HG03565 (cell line): Measurements from ENCODE around the gene SLCO4C1.
A peak's percentile ranks its signal among the peaks of the same experiment; 100 is the strongest.

Source experiments
- ATAC-seq: cut with Tn5 transposase; IDR thresholded peaks from one replicate; pipeline ENCODE4 v1.9.1; 2021; ENCODE audit warnings: mild to moderate bottlenecking, moderate library complexity; ENCODE audit not compliant: unreplicated experiment

The SLCO4C1 gene

DNA sequence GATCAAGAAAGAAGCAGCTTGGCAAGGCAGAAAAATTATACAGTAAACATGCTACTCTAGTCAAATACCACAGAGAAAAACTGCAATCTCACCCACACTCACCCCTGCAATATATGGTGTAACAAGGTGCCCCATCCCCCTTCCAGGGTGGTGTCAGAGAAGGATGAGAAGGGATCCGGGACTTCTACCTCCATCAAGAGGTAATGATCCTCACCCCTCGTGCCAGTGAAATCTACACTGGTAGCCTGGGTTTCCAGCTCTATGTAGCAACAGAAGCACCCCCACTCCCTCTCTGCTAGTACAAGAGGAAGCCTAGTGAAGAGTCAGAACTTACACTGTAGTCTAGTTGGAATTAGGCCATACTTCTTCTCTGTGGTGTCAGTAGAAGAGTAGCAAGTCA, 18.9 kb downstream of the SLCO4C1 start:
- ATAC-seq: no peak

DNA sequence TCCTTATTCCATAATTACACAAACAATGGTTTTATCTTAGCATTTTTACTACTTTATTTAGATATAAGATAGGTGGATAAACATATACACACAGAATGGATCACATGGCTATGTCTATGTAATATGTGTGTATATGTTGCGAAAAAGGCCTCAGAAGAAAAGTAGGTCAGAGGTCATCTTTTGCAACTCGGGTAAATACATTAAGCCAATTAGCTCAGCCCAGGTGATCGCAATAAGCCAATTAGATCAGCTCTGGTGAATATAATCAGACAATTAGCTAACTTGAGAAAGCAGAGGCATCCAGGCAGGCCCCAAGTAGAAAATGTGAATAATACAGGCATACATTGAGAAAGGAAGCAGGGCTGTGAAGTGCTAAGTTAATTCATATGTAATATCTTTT, 24.3 kb downstream of the SLCO4C1 start:
- no peak for ATAC-seq

DNA sequence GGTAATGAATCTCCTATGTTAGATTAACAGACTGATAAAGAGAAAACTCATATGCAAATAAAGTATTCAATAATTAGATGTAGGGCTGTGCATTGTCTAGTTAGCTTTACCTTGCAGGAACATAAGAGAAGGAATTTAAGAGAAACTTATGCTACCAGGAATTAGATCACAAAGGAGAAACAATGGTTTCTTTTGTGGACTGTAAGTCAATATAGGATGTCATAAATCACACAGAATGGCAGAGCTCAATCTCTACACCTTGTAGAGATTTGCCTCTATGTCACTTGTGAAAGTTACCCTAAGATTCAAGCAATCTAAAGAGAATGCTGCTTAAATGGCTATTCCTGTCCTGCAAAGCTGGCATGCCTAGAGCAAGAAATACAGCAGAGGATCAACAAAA, 26.0 kb downstream of the SLCO4C1 start:
- ATAC-seq: no peak

DNA sequence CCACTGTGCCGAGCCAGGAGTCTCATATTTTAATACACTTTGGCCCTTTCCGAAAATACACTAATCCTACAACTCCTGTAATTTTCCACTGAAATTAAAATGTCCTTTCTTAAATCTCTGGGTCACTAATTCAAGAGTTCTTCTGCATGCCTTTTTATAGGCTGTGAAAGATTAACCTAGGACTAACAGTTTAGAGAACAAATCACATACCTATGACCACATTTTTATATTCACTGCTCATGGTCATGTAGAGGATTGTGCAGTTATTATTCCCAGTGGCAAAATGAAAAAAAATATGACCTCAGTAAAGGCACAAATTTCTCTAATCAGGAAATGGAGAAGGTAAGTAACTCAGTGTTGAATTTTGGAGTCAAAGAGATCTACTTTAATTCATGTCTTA, 33.4 kb downstream of the SLCO4C1 start:
- ATAC-seq: no peak

DNA sequence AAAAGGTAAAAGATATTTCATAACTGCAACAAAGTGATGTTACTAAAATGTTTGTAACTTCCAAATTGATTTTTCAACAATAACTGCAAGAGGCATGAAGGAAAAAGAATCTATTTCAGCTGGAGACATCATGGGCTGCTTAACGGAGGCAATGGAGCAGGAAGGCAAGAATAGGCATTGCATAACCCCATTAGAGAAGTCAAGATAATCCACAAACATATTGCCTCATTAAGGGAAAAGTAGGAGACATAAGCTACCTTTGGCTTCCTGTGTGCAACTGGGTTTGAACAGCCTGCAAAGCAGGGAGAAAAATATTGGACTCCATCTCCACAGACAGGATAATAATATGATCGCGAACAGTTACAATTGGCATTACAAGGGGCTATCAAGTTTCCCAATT, 46.7 kb downstream of the SLCO4C1 start:
- no peak for ATAC-seq

DNA sequence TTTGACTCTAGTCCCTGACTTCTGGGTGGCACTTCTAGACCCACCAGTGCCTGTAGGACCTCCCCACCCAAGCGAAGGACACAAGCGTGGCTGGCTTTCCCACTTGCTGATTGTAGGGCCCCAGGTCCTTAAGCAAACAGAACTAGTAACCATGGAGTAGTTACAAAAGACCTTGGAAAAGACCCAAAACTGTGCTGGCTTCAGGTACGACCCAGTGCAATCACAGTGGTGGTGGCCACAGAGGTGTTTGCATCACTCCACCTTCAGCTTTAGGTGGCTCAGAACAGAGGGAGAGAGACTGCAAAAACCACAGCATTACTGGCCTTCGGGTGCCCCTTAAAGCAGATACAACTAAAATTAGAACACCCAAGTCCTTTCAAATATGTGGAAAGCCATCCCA, 52.9 kb downstream of the SLCO4C1 start:
- no peak for ATAC-seq

DNA sequence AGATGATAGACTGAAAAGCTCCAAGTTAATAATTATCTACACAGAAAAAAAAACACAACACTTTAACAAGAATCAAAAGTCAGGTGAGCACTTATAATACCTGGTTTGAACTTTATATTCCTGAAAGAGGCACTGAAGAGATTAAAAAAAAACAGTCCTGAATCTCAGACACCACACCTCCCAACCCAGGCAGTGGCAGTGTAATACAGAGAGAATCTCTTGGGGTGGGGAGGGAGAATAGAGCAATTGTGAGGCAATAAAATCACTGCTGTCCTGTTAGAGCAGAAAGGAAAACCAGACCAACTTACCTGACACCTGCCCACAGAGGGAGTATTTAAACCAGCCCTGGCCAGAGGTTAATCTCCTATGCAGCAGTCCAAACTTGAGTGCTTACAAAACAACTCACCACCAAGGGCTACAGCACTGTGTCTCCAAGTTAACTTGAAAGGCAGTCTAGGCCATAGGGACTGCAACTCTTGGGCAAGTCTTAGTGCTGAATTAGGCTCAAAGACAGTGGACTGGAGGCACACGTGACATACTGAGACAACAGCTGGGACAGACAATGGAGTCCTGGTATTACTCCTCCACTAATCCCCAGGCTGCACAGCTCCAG, 54.2 kb downstream of the SLCO4C1 start:
- no peak for ATAC-seq

DNA sequence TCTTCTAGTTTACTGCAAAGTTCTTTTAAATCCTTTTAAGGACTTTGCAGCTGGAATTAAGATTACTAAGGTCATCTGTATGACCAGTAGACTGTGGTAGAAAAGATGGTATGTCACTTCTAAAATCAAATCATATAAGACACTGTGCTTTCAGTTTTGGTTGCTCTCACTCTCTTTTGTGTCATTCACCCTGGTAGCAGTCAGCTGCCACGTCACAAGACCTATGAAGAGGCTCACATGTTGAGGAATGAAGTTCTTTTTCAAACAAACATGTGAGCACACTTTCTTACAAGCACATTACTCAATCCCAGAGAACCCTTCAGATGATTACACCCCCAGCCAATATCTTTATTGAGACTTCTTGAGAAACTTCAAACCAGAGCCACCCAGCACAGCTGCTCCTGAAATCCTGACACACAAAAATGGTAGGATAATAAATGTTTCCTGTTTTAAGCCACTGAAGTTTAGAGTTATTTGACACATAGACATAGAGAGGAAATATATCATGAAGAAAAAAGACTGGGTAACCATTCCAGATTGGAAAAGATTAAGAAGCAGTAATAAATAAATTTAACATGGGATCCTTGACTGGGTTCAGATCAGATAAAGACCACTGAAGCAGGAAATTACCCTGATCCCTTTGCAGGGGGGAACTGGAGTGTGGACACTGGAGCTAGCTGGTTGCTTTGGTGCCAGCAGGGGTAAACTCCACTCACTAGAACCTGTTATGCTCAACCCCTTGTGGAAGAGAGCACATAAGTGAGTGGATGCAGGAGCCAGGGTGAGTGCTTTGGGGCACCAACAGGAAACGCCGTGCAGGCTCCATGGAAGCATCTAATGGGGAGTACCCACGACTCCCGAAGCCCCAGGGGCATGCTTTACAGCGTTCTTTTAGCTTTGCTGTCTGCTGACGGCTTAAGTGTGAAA, 64.1 kb downstream of the SLCO4C1 start:
- ATAC-seq: peak; percentile 85

DNA sequence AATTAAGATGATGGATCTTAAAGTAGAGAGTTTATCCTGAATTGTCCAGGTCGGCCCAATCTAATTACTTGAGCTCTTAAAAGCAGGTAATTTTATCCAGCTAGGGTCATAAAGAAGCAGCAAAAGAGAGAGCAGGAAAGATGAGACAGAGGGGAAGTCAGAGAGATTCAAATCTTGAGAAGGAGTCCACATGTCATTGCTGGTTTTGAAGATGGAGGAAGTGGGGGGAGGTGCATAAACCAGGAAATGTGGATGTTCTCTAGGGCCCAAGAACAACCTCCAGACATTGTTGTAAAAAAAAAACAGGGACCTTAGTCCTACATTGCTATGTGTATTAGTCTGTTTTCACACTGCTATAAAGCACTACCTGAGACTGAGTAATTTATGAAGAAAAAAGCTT, 66.4 kb downstream of the SLCO4C1 start:
- ATAC-seq: no peak

DNA sequence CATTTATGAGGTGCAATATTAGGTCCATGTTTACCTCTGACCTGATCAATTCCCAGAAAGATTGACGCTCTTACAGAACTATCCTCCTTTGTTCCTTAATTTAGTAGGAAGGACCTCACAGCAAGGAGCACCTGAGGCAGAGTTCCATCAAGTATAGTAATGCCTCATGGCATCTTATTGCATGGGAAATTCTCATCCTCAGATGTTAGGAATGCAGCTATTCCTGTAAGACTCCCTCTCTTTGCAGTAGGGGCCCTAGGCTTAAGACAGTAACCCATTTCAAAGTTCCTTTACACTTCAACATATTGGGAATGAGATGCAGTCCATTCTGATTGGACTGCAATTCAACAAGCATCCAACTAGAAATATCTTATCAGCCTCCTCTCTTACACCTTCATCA, 69.8 kb downstream of the SLCO4C1 start:
- ATAC-seq: no peak

DNA sequence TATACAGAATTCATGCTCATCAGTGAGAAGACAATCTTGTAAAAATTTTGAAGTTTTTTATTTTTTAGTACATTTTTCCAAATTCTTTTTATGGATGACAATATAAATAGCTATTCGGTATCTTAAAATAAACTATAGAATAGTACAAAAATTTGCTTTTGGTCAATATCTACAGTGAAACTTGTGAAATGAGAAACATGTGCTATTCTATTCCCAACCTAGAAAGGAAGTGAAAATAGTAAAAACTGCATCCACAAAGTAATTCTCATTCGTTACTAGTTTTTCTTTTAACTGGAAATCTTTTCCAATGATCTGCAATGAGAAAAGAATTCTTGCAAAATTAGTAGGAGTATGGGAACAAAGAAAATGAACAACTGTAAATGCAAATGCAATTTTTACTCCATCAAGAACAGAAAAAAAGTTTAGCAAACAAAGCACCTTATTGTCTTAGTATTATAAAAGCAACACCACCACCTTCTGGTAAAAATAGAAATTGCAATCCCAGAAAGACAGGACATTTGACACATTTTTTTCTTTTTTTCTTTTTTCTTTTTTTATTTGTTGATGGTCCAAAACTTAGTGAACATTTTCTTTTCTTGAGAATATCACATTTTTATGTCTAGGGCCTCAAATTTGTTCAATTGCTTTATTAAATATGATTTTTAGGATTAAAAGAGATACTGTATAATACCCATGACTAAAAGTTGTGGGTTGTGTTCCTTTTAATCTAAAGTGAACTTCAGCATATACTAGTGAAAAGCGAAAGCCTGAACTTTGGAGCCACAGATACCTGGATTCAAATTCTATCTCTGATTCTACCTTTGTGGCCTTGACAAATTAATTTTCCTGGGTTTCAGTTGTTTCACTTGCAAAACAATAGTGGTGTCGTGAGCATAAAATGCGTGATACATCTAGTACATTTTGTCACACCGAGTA, 72.3 kb downstream of the SLCO4C1 start:
- ATAC-seq: peak; percentile 73

DNA sequence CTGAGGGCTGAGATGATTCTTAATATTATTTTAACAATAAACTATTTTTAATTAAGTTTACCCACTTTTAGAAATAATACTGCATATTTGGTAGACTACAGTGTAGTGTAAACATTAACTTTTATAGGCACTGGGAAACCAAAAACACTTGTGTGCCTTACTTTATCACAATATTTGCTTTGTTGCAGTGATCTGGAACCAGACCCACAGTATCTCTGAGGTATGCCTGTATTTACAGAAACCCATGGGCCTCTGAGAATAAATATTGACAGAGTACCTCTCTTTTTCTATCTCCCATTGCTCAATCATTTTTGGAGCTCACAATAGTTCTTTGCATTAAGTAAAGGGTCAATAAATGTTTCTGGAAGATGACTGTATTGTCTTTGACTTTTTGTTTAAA, 73.3 kb downstream of the SLCO4C1 start:
- ATAC-seq: no peak

DNA sequence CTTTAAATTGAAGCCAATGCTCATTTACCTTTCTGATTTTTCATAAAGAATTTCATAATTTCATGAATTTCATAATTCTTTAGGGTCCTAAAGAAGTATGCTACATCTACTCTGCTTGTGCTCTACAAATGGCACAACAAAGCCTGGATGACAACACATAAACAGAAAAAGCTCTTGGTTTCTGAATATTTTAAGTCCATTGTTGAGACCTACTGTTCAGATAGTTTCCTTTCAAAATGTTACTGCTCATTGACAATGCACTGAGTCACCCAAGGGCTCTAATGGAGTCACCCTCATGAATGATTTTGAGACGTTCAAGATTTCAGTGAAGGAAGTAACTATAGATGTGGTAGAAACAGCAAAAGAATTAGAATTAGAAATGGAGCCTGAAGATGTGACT, 74.1 kb downstream of the SLCO4C1 start:
- ATAC-seq: no peak

DNA sequence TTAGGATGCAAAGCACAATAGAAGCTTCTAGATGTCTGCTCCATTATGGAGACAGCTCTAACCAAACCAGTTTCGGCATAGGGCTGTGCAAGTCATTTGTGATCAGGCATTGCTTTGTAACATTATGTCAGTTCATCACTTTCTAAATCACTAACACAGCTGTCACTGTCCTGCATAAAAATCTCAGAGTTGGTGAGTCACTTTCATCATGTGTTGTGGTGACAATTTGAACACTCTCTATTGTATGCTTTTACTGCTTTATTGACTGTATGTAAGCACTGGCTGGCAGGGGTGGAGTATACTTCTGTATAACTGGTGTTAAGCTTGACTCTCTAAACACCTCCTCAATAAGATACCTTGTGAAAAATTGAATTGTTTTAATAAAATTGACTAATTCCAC, 77.9 kb downstream of the SLCO4C1 start:
- peak; percentile 57 for ATAC-seq

DNA sequence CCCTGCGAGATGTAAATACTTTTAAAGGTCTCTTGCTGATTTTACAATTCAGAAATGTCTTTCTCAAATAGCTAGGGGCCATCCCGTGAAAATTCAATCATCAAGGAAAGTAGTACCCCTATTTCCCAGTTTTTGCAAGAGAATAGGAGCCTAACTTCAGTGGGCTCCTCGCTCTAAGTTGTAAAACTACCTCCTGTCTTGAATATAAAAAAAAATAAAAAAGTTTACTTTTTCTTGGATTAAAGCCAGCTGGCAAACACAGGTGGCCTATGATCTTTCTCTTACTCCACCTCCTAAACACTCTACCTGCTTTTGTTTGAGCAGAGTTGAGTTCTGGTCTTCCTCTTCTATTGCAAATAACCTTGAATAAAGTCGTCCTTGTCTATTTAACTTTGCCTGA, 79.4 kb downstream of the SLCO4C1 start:
- ATAC-seq: no peak

DNA sequence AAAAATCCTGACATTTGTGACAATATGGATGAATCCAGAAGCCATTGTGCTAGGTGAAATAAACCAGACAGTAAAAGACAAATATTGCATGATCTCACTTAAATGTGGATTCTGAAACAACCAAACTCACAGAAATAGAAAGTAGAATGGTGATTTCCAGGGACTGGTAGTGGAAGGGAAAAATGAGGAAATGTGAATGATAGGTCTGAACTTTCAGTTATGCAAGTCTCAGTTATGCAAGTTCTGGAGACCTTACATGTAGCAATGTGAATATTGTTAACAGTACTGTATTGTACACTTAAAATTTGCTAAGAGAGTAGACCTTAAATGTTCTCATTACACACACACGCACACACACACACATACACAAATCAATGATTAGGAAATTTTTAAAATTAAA, 84.9 kb downstream of the SLCO4C1 start:
- no peak for ATAC-seq

DNA sequence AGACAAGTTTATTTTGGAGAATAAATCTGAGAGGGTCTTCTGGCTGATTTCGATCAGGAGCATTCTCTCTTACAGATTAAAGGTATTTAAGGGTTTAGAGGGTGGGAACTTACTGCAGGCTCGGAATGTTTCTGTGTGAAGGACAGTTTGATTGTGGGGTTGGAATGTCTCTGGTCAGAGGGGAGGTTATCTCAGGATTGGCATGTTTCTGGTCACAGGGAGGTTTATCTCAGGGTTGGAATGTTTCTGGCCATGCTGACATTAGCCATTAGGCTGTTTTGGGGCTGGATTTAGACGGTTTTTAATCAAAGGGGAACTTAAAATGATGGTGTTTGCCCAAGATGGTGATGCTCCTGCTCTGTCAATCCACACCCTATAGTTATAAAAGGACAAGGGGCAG, 95.2 kb downstream of the SLCO4C1 start:
- ATAC-seq: no peak

DNA sequence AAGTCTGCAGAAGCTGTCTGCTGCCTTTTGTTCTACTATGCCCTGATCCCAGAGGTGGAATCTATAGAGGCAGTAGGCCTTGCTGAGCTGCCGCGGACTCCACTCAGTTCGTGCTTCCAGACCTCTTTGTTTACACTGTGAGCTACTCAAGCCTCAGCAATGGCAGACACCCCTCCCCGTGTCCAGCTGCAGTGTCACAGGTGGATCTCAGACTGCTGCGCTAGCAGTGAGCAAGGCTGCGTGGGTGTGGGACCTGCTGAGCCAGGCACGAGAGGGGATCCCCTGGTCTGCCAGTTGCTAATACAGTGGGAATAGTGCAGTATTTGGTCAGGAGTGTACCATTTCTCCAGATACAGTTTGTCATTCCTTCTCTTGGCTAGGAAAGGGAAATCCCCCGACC, 99.6 kb downstream of the SLCO4C1 start:
- no peak for ATAC-seq
